T follicular helper cell (primary cell): ENCODE data around the gene ETV3.
"Not testable (repeated sequence)": the region's sequence is repeated elsewhere in the genome, so short reads cannot be mapped to it uniquely, and the experiment has no call there.

ENCODE experiments used
- DNase-seq: peaks from one replicate; pipeline ENCODE4 v3.0.0-alpha.2; 2020; ENCODE audit warnings: low read depth
- total RNA-seq, 2 experiments: gene quantifications; one replicate each; lab custom pipeline; 2026; lab: John Stamatoyannopoulos, UW

The ETV3 gene
- 59.5 to 67.6 reads per million in 2 experiments for total RNA-seq

- DNase-seq: peak; percentile 81
Observed at GRCh38 chr1:157138220-157139051, at the start of gene ETV3. ETV3 (minus strand) TSS chr1:157138395; CDS start chr1:157136352, 2,043 bp downstream.

- DNase-seq: no peak
Observed at GRCh38 chr1:157186281-157186992, 48.2 kb upstream of the ETV3 start.

- no peak for DNase-seq
Observed at GRCh38 chr1:157183870-157184269, 45.7 kb upstream of the ETV3 start.

GRCh38 chr1:157182371-157182770, 44.2 kb upstream of the ETV3 start:
- not testable (repeated sequence) for DNase-seq

- no peak for DNase-seq
Observed at GRCh38 chr1:157181790-157182189, 43.6 kb upstream of the ETV3 start.

GRCh38 chr1:157181258-157181657, 43.1 kb upstream of the ETV3 start:
- DNase-seq: no peak

- no peak for DNase-seq
Observed at GRCh38 chr1:157178490-157178889, 40.3 kb upstream of the ETV3 start.

- no peak for DNase-seq
Observed at GRCh38 chr1:157177733-157178394, 39.7 kb upstream of the ETV3 start.

- no peak for DNase-seq
Observed at GRCh38 chr1:157176591-157177121, 38.5 kb upstream of the ETV3 start.

GRCh38 chr1:157176016-157176415, 37.8 kb upstream of the ETV3 start:
- DNase-seq: no peak

- DNase-seq: no peak
Observed at GRCh38 chr1:157173900-157174410, 35.8 kb upstream of the ETV3 start.

- not testable (repeated sequence) for DNase-seq
Observed at GRCh38 chr1:157173241-157173640, 35.0 kb upstream of the ETV3 start.

- DNase-seq: not testable (repeated sequence)
Observed at GRCh38 chr1:157172591-157172990, 34.4 kb upstream of the ETV3 start.

GRCh38 chr1:157171903-157172503, 33.8 kb upstream of the ETV3 start:
- DNase-seq: not testable (repeated sequence)

- peak; percentile 20 for DNase-seq
Observed at GRCh38 chr1:157170677-157171515, 32.7 kb upstream of the ETV3 start.

- no peak for DNase-seq
Observed at GRCh38 chr1:157168015-157168414, 29.8 kb upstream of the ETV3 start.

GRCh38 chr1:157167437-157167836, 29.2 kb upstream of the ETV3 start:
- no peak for DNase-seq

- no peak for DNase-seq
Observed at GRCh38 chr1:157166590-157166989, 28.4 kb upstream of the ETV3 start.

GRCh38 chr1:157163273-157164127, 25.3 kb upstream of the ETV3 start:
- peak; percentile 54 for DNase-seq

GRCh38 chr1:157162345-157162744, 24.1 kb upstream of the ETV3 start:
- DNase-seq: no peak
